H1 (cell line): ENCODE measurements around the gene TUBGCP3. TPM values are rescaled to one million over a fixed set of nuclear protein-coding genes. Genes with fewer than 3 reads are reported as not detected.

Experiments used
- CTCF ChIA-PET: fragments of 300-600 bp; sonication (Branson Sonifier 250); formaldehyde crosslinking; loops from one replicate; lab custom pipeline; 2021; ENCODE audit not compliant: partially characterized antibody; lab: Charles Lee
- POLR2A ChIA-PET: fragments of 300-600 bp; sonication (Branson Sonifier 250); formaldehyde crosslinking; loops from one replicate; lab custom pipeline; 2021; ENCODE audit warnings: inconsistent platforms; ENCODE audit not compliant: partially characterized antibody; lab: Charles Lee
- DNase-seq, 2 experiments: peaks; one replicate each; pipeline versions ENCODE4 v3.0.0 to v3.0.0-alpha.2; 2010 to 2022; ENCODE audit warnings: low spot score in 2 of 2, low read depth in 1 of 2, mixed read lengths in 1 of 2
- FAIRE-seq: peaks from 2 replicates; lab custom pipeline; 2011; peaks lifted over from hg19 to GRCh38; lab: Jason Lieb, UNC
- H2AFZ ChIP-seq: 2 replicates; pipeline ENCODE4 v1.8.1; 2012; ENCODE audit warnings: low read length, inconsistent platforms
- H2AK5ac ChIP-seq: 2 replicates; pipeline ENCODE4 v1.6.1; 2013; ENCODE audit warnings: low read depth, low read length
- H2BK120ac ChIP-seq: replicated peaks from 2 replicates; pipeline ENCODE3; 2013; ENCODE audit warnings: low read depth, low read length, inconsistent platforms
- H2BK12ac ChIP-seq: 2 replicates; pipeline ENCODE4 v1.6.1; 2013; ENCODE audit warnings: low read depth, low read length
- H2BK15ac ChIP-seq: 2 replicates; pipeline ENCODE4 v1.6.1; 2013; ENCODE audit warnings: low read length
- H2BK20ac ChIP-seq: 2 replicates; pipeline ENCODE4 v1.6.1; 2013; ENCODE audit warnings: low read length
- H2BK5ac ChIP-seq: 2 replicates; pipeline ENCODE4 v1.6.1; 2013; ENCODE audit warnings: low read depth, low read length
- H3K14ac ChIP-seq: 2 replicates; pipeline ENCODE4 v1.6.1; 2013; ENCODE audit warnings: inconsistent platforms; ENCODE audit not compliant: insufficient read length
- H3K18ac ChIP-seq: 2 replicates; pipeline ENCODE4 v1.6.1; 2013; ENCODE audit warnings: low read length; ENCODE audit errors: extremely low read depth
- H3K23ac ChIP-seq: 2 replicates; pipeline ENCODE4 v1.6.1; 2013; ENCODE audit warnings: inconsistent platforms; ENCODE audit not compliant: insufficient read length
- H3K23me2 ChIP-seq: 2 replicates; pipeline ENCODE4 v1.6.1; 2013; ENCODE audit warnings: low read depth, low read length
- H3K27ac ChIP-seq: 2 replicates; pipeline ENCODE4 v1.6.1; 2011; ENCODE audit warnings: low read depth, low read length, inconsistent platforms
- H3K27me3 ChIP-seq, 4 experiments: replicated peaks in 1 of 4; 1 replicate in 1 of 4; 2 replicates in 3 of 4; pipeline versions ENCODE4 v1.6.1 to v1.8.1; 2011 to 2013; ENCODE audit warnings: low read length in 3 of 4, mild to moderate bottlenecking in 3 of 4, inconsistent platforms in 2 of 4, mixed read lengths in 2 of 4, moderate library complexity in 1 of 4; ENCODE audit not compliant: control insufficient read depth in 3 of 4, insufficient read depth in 3 of 4; ENCODE audit errors: extremely low read depth in 1 of 4
- H3K36me3 ChIP-seq, 4 experiments: 2 replicates each; pipeline versions ENCODE4 v1.6.1 to v1.8.1; 2011 to 2013; ENCODE audit warnings: mild to moderate bottlenecking in 4 of 4, low read length in 3 of 4, moderate library complexity in 2 of 4, control low read depth in 1 of 4, inconsistent platforms in 1 of 4; ENCODE audit not compliant: insufficient read depth in 4 of 4, control insufficient read depth in 2 of 4
- H3K4ac ChIP-seq: replicated peaks from 2 replicates; pipeline ENCODE3; 2013; ENCODE audit warnings: low read length, low read depth, mixed read lengths, inconsistent platforms; ENCODE audit not compliant: insufficient read length
- H3K4me1 ChIP-seq, 4 experiments: replicated peaks in 1 of 4; 1 replicate in 1 of 4; 2 replicates in 3 of 4; pipeline versions ENCODE4 v1.6.1 to v1.8.1; 2011 to 2013; ENCODE audit warnings: low read length in 3 of 4, inconsistent platforms in 2 of 4, mixed read lengths in 1 of 4; ENCODE audit not compliant: insufficient read depth in 4 of 4, control insufficient read depth in 3 of 4
- H3K4me2 ChIP-seq, 2 experiments: 2 replicates each; pipeline versions ENCODE4 v1.6.1 to v1.8.1; 2011 to 2013; ENCODE audit warnings: low read depth in 2 of 2, low read length in 2 of 2, control low read depth in 1 of 2, inconsistent platforms in 1 of 2, mild to moderate bottlenecking in 1 of 2; ENCODE audit not compliant: insufficient read depth in 1 of 2
- H3K4me3 ChIP-seq, 4 experiments: fragments of 200-600, 300-600 bp in 1 of 4; sonication (generic), shearing (Covaris generic), sonication (Bioruptor Twin) in 1 of 4; 2 replicates each; pipeline versions ENCODE4 v1.5.1 to v1.8.1; 2011 to 2016; ENCODE audit warnings: low read length in 4 of 4, low read depth in 3 of 4, control low read depth in 2 of 4, inconsistent platforms in 2 of 4, mild to moderate bottlenecking in 2 of 4, mixed read lengths in 1 of 4, moderate library complexity in 1 of 4; ENCODE audit not compliant: insufficient read depth in 2 of 4; ENCODE audit errors: extremely low read depth in 1 of 4
- H3K56ac ChIP-seq: replicated peaks from 2 replicates; pipeline ENCODE3; 2013; ENCODE audit warnings: low read depth, mild to moderate bottlenecking, mixed read lengths, low read length, inconsistent platforms; ENCODE audit not compliant: insufficient read length
- H3K79me1 ChIP-seq: 2 replicates; pipeline ENCODE4 v1.6.1; 2013; ENCODE audit warnings: low read depth, low read length, control low read depth
- H3K79me2 ChIP-seq, 2 experiments: 2 replicates each; pipeline versions ENCODE4 v1.6.1 to v1.8.1; 2012 to 2013; ENCODE audit warnings: low read length in 2 of 2, mild to moderate bottlenecking in 2 of 2, inconsistent platforms in 1 of 2; ENCODE audit not compliant: insufficient read depth in 2 of 2, control insufficient read depth in 1 of 2
- H3K9ac ChIP-seq, 4 experiments: replicated peaks in 1 of 4; 1 replicate in 1 of 4; 2 replicates in 3 of 4; pipeline versions ENCODE4 v1.6.1 to v1.8.1; 2011 to 2013; ENCODE audit warnings: low read depth in 3 of 4, low read length in 3 of 4, control low read depth in 2 of 4, mild to moderate bottlenecking in 2 of 4, moderate library complexity in 2 of 4, inconsistent platforms in 1 of 4; ENCODE audit errors: extremely low read depth in 1 of 4
- H3K9me3 ChIP-seq, 2 experiments: 2 replicates each; pipeline versions ENCODE4 v1.6.1 to v1.8.1; 2012 to 2013; ENCODE audit warnings: mild to moderate bottlenecking in 2 of 2, moderate library complexity in 2 of 2, control low read depth in 1 of 2, inconsistent platforms in 1 of 2, low read depth in 1 of 2, low read length in 1 of 2, mixed read lengths in 1 of 2; ENCODE audit not compliant: insufficient read depth in 2 of 2
- H4K20me1 ChIP-seq, 2 experiments: replicated peaks in 1 of 2; 2 replicates each; pipeline versions ENCODE3 to v1.8.1; 2011 to 2013; ENCODE audit warnings: inconsistent platforms in 2 of 2, low read length in 2 of 2, mild to moderate bottlenecking in 1 of 2; ENCODE audit not compliant: insufficient read depth in 2 of 2, control insufficient read depth in 1 of 2
- H4K5ac ChIP-seq: 2 replicates; pipeline ENCODE4 v1.6.1; 2013; ENCODE audit warnings: low read length, low read depth, mixed read lengths, inconsistent platforms; ENCODE audit not compliant: insufficient read length
- H4K8ac ChIP-seq: 2 replicates; pipeline ENCODE4 v1.8.0; 2013; ENCODE audit warnings: mild to moderate bottlenecking, moderate library complexity, low read length, inconsistent platforms; ENCODE audit not compliant: insufficient read depth; ENCODE audit errors: extremely low read depth
- H4K91ac ChIP-seq: replicated peaks from 2 replicates; pipeline ENCODE3; 2013; ENCODE audit warnings: low read length, mixed read lengths, inconsistent platforms; ENCODE audit not compliant: insufficient read length
- ASH2L ChIP-seq: fragments of 200-600, 300-600 bp; sonication (generic); IDR thresholded peaks from one replicate; pipeline ENCODE4 v1.7.1; 2017; ENCODE audit warnings: low read length
- BACH1 ChIP-seq: IDR thresholded peaks from 2 replicates; pipeline ENCODE4 v1.6.1; 2012; ENCODE audit warnings: low read length, improper control_type of control experiment
- CBX5 ChIP-seq: fragments of 300-800, 300-1000 bp; sonication (generic); IDR thresholded peaks from 2 replicates; pipeline ENCODE4 v1.7.1; 2016; ENCODE audit warnings: antibody characterized with exemption, low read length, low read depth
- CHD1 ChIP-seq: IDR thresholded peaks from 2 replicates; pipeline ENCODE4 v1.6.1; 2012; ENCODE audit warnings: low read depth, low read length, improper control_type of control experiment
- EGR1 ChIP-seq: IDR thresholded peaks from 2 replicates; pipeline ENCODE4 v1.6.1; 2011; ENCODE audit warnings: low read depth, low read length, borderline replicate concordance
- JUND ChIP-seq: IDR thresholded peaks from 2 replicates; pipeline ENCODE4 v1.6.1; 2011; ENCODE audit warnings: mild to moderate bottlenecking, improper control_type of control experiment, low read length
- KDM1A ChIP-seq: fragments of 200-600, 300-600 bp; sonication (generic); IDR thresholded peaks from 2 replicates; pipeline ENCODE4 v1.7.1; 2016; ENCODE audit warnings: mild to moderate bottlenecking, low read length, borderline replicate concordance
- POU5F1 ChIP-seq: IDR thresholded peaks from 2 replicates; pipeline ENCODE4 v1.6.1; 2011; ENCODE audit warnings: low read depth, mild to moderate bottlenecking, low read length, moderate library complexity
- RFX5 ChIP-seq: IDR thresholded peaks from 2 replicates; pipeline ENCODE4 v1.6.1; 2011; ENCODE audit warnings: low read depth, low read length, improper control_type of control experiment, borderline replicate concordance
- RNF2 ChIP-seq: fragments of 200-900, 300-1000 bp; sonication (generic); IDR thresholded peaks from 2 replicates; pipeline ENCODE4 v1.7.1; 2016; ENCODE audit warnings: borderline replicate concordance, low read depth, mild to moderate bottlenecking, antibody characterized with exemption, low read length; ENCODE audit not compliant: poor library complexity, severe bottlenecking; ENCODE audit errors: missing control alignments
- TCF12 ChIP-seq: IDR thresholded peaks from 2 replicates; pipeline ENCODE4 v1.6.1; 2011; ENCODE audit warnings: low read depth, mild to moderate bottlenecking, low read length
- ZNF274 ChIP-seq: IDR thresholded peaks from 2 replicates; pipeline ENCODE4 v1.7.0; 2012; ENCODE audit warnings: low read length, borderline replicate concordance; ENCODE audit errors: extremely low read depth
- WGBS, 2 experiments: shearing (Covaris generic) in 1 of 2; methylation state at CpG; one replicate each; pipeline versions ENCODE4 v1.1.6 to v1.1.7; 2013 to 2015; ENCODE audit warnings: low lambda C conversion rate in 2 of 2, mixed read lengths in 2 of 2, inconsistent platforms in 1 of 2, low coverage in 1 of 2, missing lambda C conversion rate in 1 of 2; ENCODE audit not compliant: insufficient replicate concordance in 2 of 2, insufficient coverage in 1 of 2, insufficient read length in 1 of 2; ENCODE audit errors: extremely low coverage in 1 of 2, missing lambda C conversion rate in 1 of 2; 5-methylcytosine and 5-hydroxymethylcytosine counted together
- polyA plus RNA-seq, 7 experiments: library from polyadenylated mRNA; depleted of rRNA in 3 of 7; stranded (reverse) in 5 of 7; unstranded in 2 of 7; fragments of >200 nt in 5 of 7; fragments of 200-250 nt in 2 of 7; gene quantifications; 1 replicate in 5 of 7; 2 replicates in 1 of 7; 4 replicates in 1 of 7; pipeline versions ENCODE4 v1.2.1 to v1.2.3, GENCODE V29; 2011 to 2013; ENCODE audit warnings: missing spikeins in 2 of 7, mixed read lengths in 2 of 7
- total RNA-seq: library from RNA; stranded (reverse); fragmentation: NEBNext Ultra II Directional; extraction: Animal tissue kit (Norgen Biotek cat#: 25700); gene quantifications from 2 replicates; pipeline ENCODE4 v1.2.1, GENCODE V29; 2021
- TF ChIP-seq, protein P1 (sequence below): IDR thresholded peaks from 2 replicates; pipeline ENCODE4 v1.6.1; 2012; ENCODE audit warnings: inconsistent platforms
- TF ChIP-seq, protein P2 (sequence below): IDR thresholded peaks from 2 replicates; pipeline ENCODE4 v1.6.1; 2012; ENCODE audit warnings: inconsistent platforms

The TUBGCP3 gene
- total and polyA plus RNA-seq, 2 of the 8 experiments (the other 6 are each of a cell fraction or from before 2014, with no cell fraction given), result 27.0 to 31.7 TPM

DNA sequence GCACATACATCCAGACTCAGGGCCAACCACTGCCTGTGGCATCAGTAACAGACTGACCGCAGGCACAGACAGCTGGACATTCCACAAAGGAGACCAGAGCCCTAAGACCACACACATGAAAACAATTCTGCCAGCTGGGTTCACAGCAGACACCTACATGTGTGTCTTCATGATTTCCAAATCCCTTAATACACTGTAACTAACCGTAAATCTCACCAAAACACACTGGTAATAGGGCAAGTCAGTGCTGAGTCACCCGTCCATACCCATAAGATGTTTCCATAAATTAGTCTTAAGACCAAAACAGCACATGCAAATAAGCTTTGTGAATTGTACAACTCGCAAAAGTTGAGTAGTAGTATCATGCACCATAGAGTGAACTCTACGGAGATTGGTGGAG, 65.4 kb downstream of the TUBGCP3 start:
- H2AFZ ChIP-seq, result no peak overlapping the region
- peak in 1 of 2 experiments; percentile 3 for DNase-seq
- H3K36me3 ChIP-seq, result peaks cover 0 to 16% (median 3%) of the 10 kb centered on the region in 4 experiments; a peak in 4 of 8 replicates
- H2BK15ac ChIP-seq, result no peak overlapping the region
- 91% methylated on average over 5 of the region's 5 CpGs; no CpG with 5 or more reads in 1 of the 2 experiments for WGBS, 2 experiments
- H3K9ac ChIP-seq, result no peak overlapping the region
- H2AK5ac ChIP-seq, result no peak overlapping the region
- H3K56ac ChIP-seq, result no peak overlapping the region
- H2BK120ac ChIP-seq, result no peak overlapping the region
- H4K8ac ChIP-seq, result no peak overlapping the region
- H3K18ac ChIP-seq, result no peak overlapping the region
- H3K4me1 ChIP-seq, result no peaks in the 10 kb centered on the region
- H4K20me1 ChIP-seq, result peaks cover 0 to 12% of the 10 kb centered on the region in 2 experiments
- ChIA-PET CTCF (interaction anchor here (1.0 to 2.5 kb wide), 4 partner anchors 10 to 84 kb away, joined by 3 to 15 read pairs (median 4); no protein-coding TSS in a partner anchor), POLR2A (no interaction called here)
- H2BK20ac ChIP-seq, result no peak overlapping the region
- H3K23ac ChIP-seq, result no peak overlapping the region
- no peaks in the 10 kb centered on the region for H3K9me3 ChIP-seq
- H3K27ac ChIP-seq, result no peak overlapping the region
- H2BK5ac ChIP-seq, result no peak overlapping the region
- H3K23me2 ChIP-seq, result peaks cover 7% of the 10 kb centered on the region; the same call in 1 of the 2 replicates
- H4K5ac ChIP-seq, result no peak overlapping the region
- H4K91ac ChIP-seq, result no peak overlapping the region
- H3K4ac ChIP-seq, result no peak overlapping the region
- TF ChIP-seq TCF12, result no peak
- no peak for TF ChIP-seq ZNF274
- TF ChIP-seq CHD1, result no peak
- TF ChIP-seq, protein P1, sequence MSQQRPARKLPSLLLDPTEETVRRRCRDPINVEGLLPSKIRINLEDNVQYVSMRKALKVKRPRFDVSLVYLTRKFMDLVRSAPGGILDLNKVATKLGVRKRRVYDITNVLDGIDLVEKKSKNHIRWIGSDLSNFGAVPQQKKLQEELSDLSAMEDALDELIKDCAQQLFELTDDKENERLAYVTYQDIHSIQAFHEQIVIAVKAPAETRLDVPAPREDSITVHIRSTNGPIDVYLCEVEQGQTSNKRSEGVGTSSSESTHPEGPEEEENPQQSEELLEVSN, result no peak
- TF ChIP-seq, protein P2, sequence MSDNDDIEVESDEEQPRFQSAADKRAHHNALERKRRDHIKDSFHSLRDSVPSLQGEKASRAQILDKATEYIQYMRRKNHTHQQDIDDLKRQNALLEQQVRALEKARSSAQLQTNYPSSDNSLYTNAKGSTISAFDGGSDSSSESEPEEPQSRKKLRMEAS, result no peak
- no peak for TF ChIP-seq ASH2L
- TF ChIP-seq POU5F1, result no peak
- TF ChIP-seq RNF2, result no peak
- no peak for TF ChIP-seq BACH1
- TF ChIP-seq KDM1A, result no peak
- no peak for TF ChIP-seq EGR1
- TF ChIP-seq RFX5, result no peak
- TF ChIP-seq CBX5, result no peak
- TF ChIP-seq JUND, result no peak
- no peak overlapping the region for H3K4me2 ChIP-seq
- no peak overlapping the region for H2BK12ac ChIP-seq
- no peaks in the 10 kb centered on the region for H3K27me3 ChIP-seq
- no peaks in the 10 kb centered on the region for H3K79me1 ChIP-seq
- no peak for FAIRE-seq
- H3K14ac ChIP-seq, result no peak overlapping the region
- no peak overlapping the region for H3K4me3 ChIP-seq
- 0 out of 4 replicates have a peak, but pooled peaks cover 0 to 3% of the 10 kb centered on the region in 2 experiments for H3K79me2 ChIP-seq
